Measurements from ENCODE around the gene TMPRSS3.

Gene TMPRSS3

GRCh38 chr21:42387843-42388340 is 8.0 kb downstream of the TMPRSS3 start:
- TF ChIP-seq, protein P1, sequence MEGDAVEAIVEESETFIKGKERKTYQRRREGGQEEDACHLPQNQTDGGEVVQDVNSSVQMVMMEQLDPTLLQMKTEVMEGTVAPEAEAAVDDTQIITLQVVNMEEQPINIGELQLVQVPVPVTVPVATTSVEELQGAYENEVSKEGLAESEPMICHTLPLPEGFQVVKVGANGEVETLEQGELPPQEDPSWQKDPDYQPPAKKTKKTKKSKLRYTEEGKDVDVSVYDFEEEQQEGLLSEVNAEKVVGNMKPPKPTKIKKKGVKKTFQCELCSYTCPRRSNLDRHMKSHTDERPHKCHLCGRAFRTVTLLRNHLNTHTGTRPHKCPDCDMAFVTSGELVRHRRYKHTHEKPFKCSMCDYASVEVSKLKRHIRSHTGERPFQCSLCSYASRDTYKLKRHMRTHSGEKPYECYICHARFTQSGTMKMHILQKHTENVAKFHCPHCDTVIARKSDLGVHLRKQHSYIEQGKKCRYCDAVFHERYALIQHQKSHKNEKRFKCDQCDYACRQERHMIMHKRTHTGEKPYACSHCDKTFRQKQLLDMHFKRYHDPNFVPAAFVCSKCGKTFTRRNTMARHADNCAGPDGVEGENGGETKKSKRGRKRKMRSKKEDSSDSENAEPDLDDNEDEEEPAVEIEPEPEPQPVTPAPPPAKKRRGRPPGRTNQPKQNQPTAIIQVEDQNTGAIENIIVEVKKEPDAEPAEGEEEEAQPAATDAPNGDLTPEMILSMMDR (IDR thresholded peaks at IDR 0.05; ENCODE audit: borderline replicate concordance, control extremely low read depth, extremely low read depth, insufficient read depth, missing control alignments): no peak
- DNase-seq (ENCODE audit: low spot score): no peak
- in situ Hi-C loops (cut with MboI; ENCODE audit: low sequenced_read_pairs, unreplicated experiment): no loop called here

DNA sequence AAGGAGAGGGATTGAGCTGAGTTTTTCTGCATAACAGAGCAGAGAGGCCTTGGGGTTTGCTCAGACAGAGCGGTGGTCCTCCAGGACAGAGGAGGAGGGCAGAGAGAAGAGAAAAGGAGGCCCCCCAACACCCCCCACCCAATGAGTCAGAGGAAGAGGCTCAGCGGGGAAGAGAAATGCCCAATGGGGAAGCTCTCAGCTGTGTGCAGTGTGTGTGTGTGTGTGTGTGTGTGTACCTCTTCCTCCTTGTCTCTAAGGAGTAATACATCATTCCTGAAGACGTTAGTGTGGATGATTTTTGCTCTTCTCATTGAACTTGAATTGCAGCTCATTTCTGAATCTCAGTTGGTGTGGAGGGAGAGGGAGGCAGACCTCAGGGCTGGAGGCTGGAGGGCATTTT is 8.7 kb downstream of the TMPRSS3 start:
- TF ChIP-seq, protein P1 (IDR thresholded peaks at IDR 0.05; ENCODE audit: borderline replicate concordance, control extremely low read depth, extremely low read depth, insufficient read depth, missing control alignments): no peak
- DNase-seq (ENCODE audit: low spot score): no peak
- in situ Hi-C loops (cut with MboI; ENCODE audit: low sequenced_read_pairs, unreplicated experiment): no loop called here

DNA sequence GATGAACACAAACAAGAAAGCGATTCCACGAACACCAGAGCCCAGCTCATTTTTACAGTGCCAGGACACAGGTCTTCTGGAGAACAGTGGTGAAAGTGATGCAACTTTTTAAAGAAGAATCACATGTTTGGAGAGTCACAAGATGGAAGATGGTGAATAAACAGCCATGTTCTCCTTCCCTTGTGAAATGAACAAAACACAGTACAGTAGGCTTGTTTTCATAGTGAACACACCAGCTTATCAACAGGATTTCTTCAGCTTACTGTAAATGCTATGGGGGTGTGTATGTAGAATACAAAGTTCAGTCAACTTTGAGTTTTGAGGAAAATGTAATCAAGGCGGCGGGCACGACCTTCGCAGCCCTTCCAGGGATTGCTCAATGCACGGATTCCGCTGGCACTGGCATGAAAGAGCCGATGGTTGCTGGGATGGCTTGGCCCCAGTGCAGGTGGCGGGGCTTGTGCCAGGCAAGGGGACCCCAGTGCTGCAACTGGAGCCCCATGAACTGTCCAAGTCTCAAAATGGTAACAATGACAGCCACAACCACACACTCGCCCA is 9.7 kb downstream of the TMPRSS3 start:
- no peak for DNase-seq (ENCODE audit: low spot score)
- TF ChIP-seq, protein P1 (IDR thresholded peaks at IDR 0.05; ENCODE audit: borderline replicate concordance, control extremely low read depth, extremely low read depth, insufficient read depth, missing control alignments): no peak
- in situ Hi-C loops (cut with MboI; ENCODE audit: low sequenced_read_pairs, unreplicated experiment): no loop called here

DNA sequence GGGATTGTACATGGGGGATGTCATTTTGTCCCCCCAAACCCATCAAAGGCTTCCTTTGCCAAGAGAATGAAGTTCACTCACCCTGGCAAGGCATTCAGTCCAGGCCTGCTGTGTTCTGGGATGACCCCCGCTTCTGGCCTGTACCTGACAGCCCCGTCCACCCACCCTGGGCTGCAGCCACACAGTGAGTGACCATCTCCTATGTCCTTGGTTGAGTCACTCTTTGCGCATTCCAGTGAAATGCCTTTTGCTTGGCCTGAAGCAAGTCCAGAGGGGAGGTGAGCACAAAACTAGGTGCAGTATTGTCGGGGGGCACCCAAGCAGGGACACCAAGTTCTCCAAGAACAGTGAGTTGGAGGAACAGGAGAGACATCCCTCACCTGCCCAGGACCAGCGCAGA is 10.2 kb downstream of the TMPRSS3 start:
- TF ChIP-seq, protein P1 (IDR thresholded peaks at IDR 0.05; ENCODE audit: borderline replicate concordance, control extremely low read depth, extremely low read depth, insufficient read depth, missing control alignments): no peak
- no peak for DNase-seq (ENCODE audit: low spot score)
- in situ Hi-C loops (cut with MboI; ENCODE audit: low sequenced_read_pairs, unreplicated experiment): no loop called here

GRCh38 chr21:42384989-42385388 is 10.9 kb downstream of the TMPRSS3 start:
- no peak for DNase-seq (ENCODE audit: low spot score)
- TF ChIP-seq, protein P1 (IDR thresholded peaks at IDR 0.05; ENCODE audit: borderline replicate concordance, control extremely low read depth, extremely low read depth, insufficient read depth, missing control alignments): no peak
- in situ Hi-C loops (cut with MboI; ENCODE audit: low sequenced_read_pairs, unreplicated experiment): no loop called here

- in situ Hi-C loops (cut with MboI; ENCODE audit: low sequenced_read_pairs, unreplicated experiment): no loop called here
- no peak for DNase-seq (ENCODE audit: low spot score)
- TF ChIP-seq, protein P1 (IDR thresholded peaks at IDR 0.05; ENCODE audit: borderline replicate concordance, control extremely low read depth, extremely low read depth, insufficient read depth, missing control alignments): no peak
Observed at GRCh38 chr21:42384156-42384945, 11.5 kb downstream of the TMPRSS3 start.
